Measurements from ENCODE around the gene WBP2NL.
"Not testable (repeated sequence)": the region's sequence is repeated elsewhere in the genome, so short reads cannot be mapped to it uniquely, and the experiment has no call there.

The WBP2NL gene

DNA sequence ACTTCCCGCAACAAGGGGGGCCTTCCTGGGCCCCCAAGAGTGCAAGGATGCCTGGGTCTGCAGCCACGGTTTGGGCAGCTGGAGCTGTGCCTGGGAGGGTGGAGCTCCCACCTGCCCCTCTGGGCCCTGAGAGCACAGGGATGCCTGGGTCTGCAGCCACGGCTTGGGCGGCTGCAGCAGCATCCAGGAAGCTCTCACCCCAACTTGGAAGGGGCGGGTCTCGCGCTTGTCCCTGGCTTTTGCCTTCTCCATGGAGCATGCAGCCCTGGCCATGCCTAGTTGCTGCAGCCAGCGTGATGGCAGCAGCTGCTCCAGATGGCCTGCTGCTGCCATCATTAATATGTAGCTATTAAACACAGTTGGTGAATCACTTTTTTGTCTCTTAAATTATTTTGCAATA, 36.7 kb downstream of the WBP2NL start:
- no peak for DNase-seq

DNA sequence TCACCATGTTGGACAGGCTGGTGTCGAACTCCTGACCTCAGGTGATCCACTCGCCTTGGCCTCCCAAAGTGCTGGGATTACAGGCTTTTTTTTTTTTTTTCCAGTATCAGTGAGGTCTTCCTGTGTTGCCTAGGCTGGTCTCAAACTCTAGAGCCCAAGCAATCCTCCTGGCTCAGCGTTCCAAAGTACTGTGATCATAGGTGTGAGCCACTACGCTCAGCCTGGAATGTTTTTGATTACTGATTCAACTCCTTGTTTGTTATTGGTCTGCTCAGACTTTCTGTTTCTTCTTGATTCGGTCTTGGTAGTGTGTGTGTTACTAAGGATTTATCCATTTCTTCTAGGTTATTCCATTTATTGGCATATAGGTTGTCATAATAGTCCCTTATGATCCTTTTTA, 40.7 kb downstream of the WBP2NL start:
- DNase-seq = no peak

DNA sequence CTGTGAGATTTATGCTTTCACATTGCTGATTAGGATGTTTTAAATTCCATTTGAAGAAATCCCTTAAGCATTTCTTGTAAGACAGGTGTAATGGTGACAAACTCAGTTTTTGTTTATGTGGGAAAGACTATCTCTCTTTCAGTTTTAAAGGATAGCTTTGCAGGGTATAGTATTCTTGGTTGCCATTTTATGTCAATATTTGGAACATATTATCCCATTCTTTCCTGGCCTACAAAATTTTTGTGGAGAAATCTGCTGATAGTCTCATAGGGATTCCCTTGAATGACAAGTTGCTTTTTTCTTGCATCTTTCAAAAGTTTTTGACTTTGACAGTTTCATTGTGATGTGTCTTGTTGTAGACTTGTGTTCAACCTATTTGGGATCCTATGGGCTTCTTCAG, 43.2 kb downstream of the WBP2NL start:
- DNase-seq = no peak

DNA sequence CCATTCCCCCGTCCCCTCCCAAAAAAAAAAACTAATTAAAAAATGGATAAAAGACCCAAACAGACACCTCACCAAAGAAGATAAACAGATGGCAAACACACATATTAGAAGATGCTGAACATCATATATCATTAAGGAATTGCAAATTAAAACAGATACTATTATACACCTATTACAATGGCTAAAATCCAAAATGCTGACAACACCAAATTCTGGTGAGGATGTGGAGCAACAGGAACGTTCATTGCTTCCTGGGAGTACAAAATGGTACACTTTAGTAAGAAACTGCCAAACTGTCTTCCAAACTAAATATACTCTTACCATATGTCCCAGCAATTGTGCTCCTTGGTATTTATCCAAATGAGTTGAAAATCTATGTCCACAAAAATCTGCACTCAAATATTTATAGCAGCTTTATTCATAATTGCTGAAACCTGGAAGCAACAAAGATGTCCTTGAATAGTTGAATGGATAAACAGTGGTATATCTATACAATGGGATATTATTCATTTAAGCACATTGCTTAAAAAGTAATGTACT, 52.1 kb downstream of the WBP2NL start:
- DNase-seq = no peak

DNA sequence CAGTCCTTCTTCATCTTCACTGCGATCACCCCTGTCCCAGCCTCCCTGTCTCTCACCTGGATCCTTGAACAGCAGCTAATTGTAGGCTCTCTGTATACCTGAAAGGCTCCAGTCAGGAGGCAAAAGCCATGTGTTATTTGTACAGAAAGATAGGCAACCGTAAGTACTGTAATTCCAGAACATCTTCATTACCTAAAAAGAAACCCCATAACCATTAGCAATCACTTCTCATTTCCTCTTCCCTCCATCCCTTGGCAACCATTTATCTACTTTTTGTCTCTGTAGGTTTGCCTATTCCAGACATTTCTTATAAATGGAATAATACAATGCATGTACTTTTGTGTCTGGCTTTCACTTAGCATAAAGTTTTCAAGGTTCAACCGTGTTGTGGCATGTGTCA, 54.2 kb downstream of the WBP2NL start:
- no peak for DNase-seq

DNA sequence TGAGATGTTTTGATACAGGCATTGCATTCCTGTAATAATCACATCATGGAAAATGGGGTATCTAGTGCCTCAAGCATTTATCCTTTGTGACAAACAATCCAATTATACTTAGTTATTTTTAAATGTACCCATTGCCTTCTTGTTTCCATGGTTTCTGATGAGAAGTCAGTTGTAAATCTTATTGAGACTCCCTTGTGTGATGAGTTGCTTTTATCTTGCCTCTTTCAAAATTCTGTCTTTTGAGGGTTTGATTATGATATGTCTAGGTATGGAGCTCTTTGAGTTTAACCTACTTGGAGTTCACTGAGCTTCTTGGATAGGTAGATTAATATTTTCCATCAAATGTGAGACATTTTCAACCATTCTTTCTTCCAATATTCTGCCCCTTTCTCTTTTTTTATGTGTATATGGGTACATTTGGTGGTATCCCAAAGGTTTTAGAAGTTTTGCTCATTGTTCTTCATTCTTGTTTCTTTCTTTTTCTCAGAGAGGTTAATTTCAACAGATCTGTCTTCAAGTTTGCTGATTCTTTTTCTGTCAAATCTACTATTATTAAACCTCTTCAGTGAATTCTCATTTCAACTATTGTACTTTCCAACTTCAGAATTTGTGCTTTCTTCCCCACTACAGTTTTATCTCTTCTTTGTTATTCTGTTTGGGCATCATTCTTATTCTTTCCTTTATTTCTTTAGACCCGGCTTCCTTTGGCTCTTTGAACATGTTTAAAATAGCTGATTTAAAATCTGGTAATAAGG, 58.3 kb downstream of the WBP2NL start:
- DNase-seq = no peak

DNA sequence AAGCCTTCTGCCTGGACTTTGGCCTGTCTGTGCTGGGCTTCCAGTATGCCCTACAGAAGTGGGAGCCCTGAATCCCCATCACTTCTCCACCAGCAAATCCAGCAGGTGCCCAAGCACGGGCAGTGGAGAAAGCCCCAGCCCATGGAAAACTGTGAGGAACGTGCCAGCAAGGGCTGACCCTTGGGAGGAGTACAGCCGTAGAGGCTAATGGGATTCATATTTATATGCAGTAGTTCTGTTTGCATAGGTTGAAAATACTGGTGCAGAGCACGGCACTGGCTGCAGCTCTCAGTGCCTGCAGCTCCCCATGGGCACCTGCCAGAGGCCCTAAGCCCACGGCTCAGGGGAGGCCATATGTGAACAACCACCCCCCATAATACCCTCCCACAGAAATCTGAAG, 61.9 kb downstream of the WBP2NL start:
- no peak for DNase-seq

DNA sequence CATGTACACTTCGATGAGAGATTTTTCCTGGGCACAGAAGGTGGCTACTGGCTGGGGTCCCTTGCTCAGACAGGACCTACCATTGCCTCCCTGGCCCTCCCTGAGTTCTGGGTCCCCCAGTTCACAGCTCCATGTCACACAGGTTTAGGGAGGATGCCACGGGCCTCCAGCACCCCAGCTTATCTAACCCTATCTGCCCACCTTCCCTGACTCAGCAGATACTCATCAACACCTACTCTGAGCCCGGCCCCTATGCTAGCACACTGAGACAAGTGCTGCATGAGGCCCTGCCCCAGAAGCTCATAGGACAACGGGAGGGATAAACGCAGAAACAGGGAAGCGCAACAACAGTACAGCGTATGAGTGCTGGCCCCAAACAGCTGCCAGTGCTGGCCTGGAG, 62.5 kb downstream of the WBP2NL start:
- DNase-seq = no peak

DNA sequence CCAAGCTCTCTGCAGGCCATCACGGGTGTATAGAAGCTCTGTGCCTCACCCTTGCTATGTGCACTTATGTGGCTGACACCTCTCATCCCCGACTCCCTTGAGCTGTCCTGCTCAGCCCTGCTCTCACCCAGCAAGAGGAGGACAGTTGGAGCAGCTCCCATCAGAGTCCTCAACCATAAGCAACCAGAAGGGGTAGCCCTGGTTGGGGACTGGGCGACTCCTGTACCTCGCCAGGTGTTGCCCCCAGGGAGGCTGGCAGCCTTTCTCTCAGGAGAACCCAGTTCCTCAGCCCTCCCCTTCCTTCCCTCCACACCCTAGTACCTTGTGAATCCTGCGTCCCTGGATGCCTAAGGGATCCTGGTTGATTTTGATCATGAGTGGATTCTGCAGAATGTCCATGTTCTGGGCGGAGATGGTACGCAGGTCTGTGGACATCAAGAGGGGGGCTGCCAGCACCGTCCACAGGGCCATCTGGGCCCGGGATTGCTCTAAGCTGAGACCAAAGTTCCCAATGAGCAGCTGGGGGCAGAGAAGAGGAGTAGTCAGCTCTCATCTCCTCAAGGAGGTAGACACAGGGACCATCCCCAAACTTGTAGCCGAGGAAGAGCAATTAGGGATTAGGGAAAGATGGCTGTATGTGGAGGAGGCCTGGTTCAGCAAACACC, 64.0 kb downstream of the WBP2NL start:
- DNase-seq = no peak

DNA sequence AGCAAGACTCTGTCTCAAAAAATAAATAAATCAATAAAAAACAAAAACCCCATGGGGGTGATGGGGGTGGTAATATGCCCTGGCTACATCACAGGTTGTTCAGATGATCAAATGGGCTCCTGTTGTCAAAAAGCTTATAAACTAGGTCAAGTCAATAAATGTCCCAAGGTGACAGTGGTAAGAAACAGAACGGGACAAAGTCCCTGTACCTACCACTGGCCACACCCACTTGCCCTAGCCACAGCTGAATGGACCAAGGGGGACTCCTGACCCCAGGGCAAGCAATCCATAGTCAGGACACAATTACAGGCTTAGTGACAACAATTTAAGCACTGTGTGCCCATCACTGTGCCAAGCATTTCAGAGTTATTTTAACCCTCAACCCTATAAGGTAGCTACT, 66.0 kb downstream of the WBP2NL start:
- DNase-seq = no peak

DNA sequence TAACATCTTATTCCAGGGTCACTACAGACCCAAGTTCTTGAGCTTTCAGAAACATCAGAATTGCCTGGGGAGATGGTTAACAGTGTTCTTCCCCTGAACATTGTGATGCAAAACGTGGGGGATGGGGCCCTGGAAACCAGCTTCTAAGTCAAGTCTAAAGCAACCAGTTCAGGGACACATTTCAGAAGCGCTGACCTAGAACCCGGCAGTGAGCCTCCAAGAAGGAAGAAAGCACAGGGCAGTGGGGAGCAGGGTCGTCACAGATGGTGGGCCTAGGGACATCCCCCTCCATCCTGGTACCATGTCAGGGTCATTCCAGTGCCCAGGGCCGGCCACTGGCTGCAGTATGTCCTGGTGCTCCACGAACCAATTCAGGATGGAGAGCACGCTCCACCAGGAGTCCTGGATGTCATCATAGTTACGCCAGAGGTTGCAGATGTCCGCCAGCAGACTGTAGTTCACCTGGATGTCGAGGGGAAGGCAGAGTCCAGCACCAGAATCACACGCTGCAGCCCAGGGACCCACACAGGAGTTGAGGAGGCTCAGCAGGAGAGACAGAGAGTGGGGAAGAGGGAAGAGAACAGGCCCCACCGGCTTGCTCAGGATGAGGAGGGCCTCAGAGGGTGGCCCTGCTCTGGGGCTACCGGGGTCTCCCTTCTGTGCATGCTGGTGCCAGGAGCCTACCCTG, 67.0 kb downstream of the WBP2NL start:
- no peak for DNase-seq

DNA sequence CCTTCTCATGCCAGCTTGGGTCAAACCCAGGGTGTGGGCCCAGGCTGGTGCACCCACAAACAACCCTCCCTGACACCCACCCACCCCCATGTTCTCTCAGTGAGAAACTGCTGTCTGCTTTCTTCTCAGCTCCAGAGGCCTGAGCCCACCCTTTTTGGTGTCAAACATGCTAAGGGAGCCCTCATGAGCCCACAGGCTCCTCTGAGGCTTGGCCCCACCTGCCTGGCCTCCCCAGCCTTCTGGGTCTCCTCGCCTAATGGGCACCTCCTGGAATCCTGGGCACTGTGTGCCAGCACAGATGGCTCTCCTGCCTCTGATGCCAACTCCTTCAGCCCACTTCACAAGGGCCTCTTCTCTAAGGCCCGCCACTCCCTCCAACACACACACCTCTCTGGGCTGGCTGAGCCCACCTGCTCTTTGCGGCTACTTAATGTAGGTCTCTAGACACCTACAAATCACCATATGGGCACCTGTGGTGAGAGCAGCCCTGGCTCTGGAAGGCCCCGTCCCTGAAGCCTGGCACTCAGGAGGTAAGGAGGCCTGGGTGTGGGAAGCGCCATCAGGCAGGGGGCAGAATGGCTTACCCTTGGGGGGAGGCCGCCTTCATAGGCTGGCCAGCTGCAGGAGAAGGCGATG, 67.7 kb downstream of the WBP2NL start:
- DNase-seq = no peak

DNA sequence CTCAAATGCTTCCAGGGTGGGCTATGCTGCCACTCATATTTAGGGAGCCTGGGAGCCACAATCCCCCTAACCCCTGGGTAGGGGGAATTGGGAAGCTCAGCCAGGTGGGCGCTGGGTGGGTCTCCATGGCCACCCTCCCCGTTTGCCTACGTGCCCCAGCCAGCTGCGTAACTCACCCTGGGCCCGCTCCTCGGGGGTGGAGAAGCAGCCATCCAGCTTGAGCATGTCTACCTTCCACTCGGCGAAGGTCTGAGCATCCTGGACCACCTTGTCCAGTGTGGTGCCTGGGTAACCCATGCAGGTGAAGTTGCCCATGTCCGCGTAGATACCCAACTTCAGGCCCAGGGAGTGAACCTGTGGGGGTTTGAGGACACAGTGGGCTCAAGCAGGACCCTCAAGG, 68.3 kb downstream of the WBP2NL start:
- no peak for DNase-seq

DNA sequence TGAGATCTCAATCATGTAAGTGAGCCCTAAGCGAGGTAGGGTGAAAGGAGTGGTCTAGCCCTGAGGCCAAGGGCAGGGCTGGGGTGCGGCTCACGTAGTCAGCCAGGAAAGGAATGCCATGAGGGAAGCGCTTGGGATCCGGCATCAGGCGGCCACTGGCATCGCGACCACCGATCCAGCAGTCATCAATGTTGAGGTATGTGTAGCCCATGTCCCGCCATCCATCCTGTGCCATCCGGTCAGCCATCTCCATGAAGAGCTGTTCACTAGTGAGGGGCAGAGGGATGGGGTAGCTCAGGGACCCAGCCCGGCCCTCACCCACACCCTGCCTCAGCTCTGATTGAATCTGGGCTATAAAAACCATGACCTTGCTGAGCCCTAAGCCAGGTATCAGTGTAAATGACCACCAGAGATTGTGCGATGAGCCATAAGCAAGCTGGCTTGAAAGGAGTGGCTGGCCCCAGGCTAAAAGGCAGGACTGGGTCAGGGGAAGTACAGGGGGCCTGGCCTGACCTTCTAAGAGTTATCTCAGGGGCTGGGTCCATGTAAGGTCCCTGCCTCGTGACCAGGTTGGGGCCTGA, 69.2 kb downstream of the WBP2NL start:
- DNase-seq = no peak

DNA sequence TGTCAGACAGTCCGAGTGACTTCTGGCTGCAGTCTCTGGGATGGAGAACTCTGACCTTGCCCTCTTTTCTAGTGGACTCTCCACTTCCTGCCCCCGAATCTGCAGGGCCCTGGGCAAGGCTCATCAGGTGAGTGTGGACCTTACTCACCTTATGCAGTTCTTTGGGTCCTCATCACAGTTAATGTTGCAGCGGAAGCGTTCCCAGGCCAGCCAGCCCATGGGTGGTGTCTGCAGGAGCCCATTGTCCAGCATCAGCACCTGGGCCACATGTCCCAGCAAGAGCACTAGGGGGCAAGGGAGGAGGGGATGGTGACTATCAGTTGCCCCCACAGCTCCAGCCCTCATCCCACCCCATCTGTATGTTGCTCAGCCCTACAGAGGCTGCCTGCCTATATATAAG, 69.7 kb downstream of the WBP2NL start:
- DNase-seq = no peak

DNA sequence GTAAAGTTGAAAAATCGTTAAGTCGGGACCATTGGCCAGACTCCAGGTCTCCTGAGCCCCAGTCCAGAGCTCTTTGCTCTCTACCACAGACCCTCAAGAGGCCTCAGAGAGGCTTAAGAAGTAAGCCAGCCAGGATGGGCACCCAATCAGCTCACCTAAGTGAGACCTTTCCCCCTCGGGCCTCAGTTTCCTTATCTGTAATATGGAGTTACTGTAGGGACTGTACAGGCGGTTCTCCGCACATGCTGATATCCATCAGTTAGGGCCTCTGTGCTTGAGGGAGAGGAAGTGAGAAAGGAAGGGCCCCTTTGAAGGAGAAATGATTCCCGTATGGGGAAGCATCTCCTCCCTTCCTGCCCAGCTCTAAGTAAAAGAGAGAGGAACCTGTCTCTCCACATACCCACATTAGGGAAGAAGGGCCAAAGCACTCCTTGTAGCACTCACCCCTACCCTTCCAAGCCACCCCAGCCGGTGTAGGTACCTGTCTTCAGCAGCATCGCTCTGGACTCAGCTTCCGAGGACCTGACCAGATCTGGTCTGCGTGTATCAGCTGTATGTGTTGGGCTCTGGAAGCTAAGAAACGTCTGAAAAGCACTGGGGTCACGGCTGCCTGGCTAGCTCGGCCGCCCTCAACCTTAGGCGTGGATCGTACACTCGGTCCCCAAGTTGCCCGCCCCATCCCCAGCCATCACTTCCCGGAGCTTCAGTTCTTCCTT, 71.4 kb downstream of the WBP2NL start:
- DNase-seq = no peak

DNA sequence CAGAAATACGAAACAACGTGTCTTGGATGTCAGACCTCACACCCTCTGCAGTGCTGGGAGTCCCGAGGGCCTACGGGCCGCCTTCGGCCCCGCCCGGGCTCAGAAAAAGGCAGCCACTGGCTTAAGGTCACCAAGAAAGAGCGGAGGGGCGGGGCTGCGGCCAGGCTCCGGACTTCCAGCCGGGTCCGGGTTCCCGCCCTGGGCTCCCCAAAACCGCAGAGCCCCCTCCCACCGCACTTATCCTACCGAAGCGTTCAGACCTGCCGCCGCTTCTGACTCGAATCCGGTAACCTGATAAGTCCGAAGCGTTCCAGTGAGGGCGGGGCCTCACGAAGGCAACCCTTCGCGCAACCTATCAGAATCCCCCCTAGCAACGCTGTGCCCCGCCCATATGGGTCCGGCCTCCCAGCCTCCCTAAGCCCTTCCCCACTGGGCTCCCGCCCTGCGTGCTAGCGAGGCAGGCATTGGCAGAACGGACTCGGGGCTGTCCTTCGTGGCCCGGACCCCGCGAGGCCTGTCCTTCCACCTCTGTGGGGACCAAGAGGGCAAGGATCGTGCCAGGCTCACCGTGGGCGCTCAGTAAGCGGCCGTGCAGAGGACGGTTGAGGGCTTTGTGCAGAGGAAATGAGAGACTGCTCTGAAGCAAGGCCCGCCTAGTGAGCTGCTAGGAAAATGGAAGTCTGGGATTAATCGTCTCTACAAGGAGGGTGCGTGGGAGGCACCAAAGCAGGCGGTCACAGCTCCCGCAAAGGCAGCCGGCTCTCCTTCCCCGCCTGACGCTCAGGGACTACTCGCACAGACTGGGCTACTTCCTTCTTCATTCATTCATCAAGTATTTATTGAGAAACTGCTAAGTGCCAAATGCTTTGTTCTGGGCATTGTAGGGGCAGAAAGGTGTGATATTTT, 72.2 kb downstream of the WBP2NL start, which contains the start of gene NAGA:
TSS of gene NAGA (minus strand) at position 296 of the 906 bp plus-strand sequence. CDS start 515 bp downstream, outside the sequence.
- peak; percentile 94 for DNase-seq

DNA sequence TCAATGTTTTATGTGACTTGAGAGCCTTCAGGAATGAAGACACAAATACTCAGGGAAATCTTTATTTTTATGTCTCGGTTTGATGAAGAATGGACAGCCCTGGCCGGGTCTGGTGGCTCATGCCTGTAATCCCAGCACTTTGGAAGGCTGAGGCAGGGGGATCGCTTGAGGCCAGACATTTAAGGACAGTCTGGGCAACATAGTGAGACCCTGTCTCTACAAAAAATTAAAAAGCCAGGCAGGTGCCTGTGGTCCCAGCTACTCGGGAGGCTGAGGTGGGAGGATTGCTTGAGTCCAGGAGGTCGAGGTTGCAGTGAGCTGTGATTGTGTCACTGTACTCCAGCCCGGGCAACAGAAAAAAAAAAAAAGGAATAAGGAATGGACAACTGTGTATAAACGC, 72.9 kb downstream of the WBP2NL start:
- not testable (repeated sequence) for DNase-seq

DNA sequence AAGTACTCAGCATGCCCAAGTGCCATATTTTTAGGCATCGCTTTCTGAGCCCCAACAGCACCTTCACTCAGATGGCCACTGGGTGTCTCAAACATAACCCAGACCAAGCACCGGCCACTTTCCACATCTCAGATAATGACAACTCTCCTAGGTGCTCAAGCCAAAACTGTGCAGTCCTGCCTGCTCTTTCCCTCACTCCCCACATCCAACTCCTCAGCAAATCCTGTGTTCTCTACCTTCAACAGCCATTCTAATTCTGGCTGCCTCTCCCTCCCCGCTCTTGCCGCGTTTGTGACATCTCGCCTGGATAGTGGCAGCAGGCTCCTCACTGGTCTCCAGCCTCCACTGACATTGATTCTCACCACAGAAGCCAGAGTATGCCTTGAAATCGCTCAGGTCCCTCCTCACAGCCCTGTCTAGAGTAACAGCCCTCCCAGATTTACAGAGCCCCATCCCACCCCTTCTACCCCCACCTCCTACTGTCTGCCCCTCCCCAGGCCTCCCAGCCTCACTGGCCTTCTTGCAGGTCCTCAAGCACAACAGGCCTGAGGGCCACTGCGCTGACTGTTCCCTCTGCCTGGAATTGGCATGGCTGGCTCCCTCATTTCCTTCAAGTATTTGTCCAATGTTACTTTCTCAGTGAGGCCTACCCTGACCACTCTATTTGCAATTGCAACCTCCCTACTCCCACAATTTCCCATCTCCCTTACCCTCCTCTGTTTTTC, 74.2 kb downstream of the WBP2NL start:
- DNase-seq = no peak

DNA sequence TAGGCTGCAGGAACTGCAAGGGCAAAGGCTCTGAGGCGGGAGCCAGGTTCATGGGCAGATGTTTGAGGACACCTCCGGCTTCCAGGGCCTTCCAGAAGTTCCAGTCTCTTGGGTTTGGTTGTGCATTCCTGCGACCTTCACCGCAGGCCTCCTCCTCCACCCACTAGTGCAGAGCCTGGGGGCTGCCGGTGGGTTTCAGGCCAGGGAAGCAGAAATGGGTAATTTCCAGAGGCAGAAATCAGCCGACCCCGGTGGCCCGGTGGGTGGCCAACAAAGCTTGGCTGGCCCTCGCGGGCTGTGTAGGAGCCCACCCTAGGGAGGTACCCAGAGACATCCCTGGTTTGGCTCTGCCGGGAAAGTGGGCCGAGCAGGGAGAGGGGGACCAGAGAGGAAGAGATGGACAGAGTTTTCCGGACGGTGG, 75.0 kb downstream of the WBP2NL start:
- no peak for DNase-seq
